Endothelial cell (in vitro differentiated cells): Measurements from ENCODE around the gene CCR5. TPM values are rescaled to one million over a fixed set of nuclear protein-coding genes. Genes with fewer than 3 reads are reported as not detected.
"Not testable (repeated sequence)": the region's sequence is repeated elsewhere in the genome, so short reads cannot be mapped to it uniquely, and the experiment has no call there.

Source experiments
- DNase-seq: peaks from one replicate; pipeline ENCODE4 v3.0.0; 2021; ENCODE audit warnings: low spot score
- H3K27ac Mint-ChIP-seq: one replicate; pipeline ENCODE4 v1.8.0; 2021; ENCODE audit warnings: mixed read lengths, inconsistent platforms; ENCODE audit not compliant: unreplicated experiment
- H3K27me3 Mint-ChIP-seq: one replicate; pipeline ENCODE4 v1.8.0; 2021; ENCODE audit warnings: mild to moderate bottlenecking, moderate library complexity, mixed read lengths, inconsistent platforms; ENCODE audit not compliant: unreplicated experiment
- H3K36me3 Mint-ChIP-seq: one replicate; pipeline ENCODE4 v1.8.0; 2021; ENCODE audit warnings: mild to moderate bottlenecking, low read depth, mixed read lengths, inconsistent platforms; ENCODE audit not compliant: unreplicated experiment
- H3K4me1 Mint-ChIP-seq: one replicate; pipeline ENCODE4 v1.8.0; 2021; ENCODE audit warnings: mild to moderate bottlenecking, mixed read lengths, inconsistent platforms; ENCODE audit not compliant: unreplicated experiment
- H3K4me3 Mint-ChIP-seq: one replicate; pipeline ENCODE4 v1.8.0; 2021; ENCODE audit warnings: mild to moderate bottlenecking, mixed read lengths, inconsistent platforms; ENCODE audit not compliant: unreplicated experiment
- H3K9me3 Mint-ChIP-seq: one replicate; pipeline ENCODE4 v1.8.0; 2021; ENCODE audit warnings: mixed read lengths, inconsistent platforms; ENCODE audit not compliant: unreplicated experiment
- CTCF ChIP-seq: fragments of 200-600 bp; sonication (generic); IDR thresholded peaks from one replicate; pipeline ENCODE4 v1.5.0; 2021; ENCODE audit warnings: antibody characterized with exemption; ENCODE audit not compliant: unreplicated experiment
- total RNA-seq: library from RNA; stranded (reverse); fragmentation: NEBNext Ultra II Directional; extraction: Animal tissue kit (Norgen Biotek cat#: 25700); gene quantifications from one replicate; pipeline ENCODE4 v1.2.1, GENCODE V29; 2021; ENCODE audit not compliant: unreplicated experiment

Gene CCR5
- total RNA-seq, 1 donor from 2014 or later: not detected

GRCh38 chr3:46389306-46389705 is 18.6 kb downstream of the CCR5 start:
- H3K27ac Mint-ChIP-seq: no peak overlapping the region
- H3K27me3 Mint-ChIP-seq: peaks cover 4% of the 10 kb centered on the region
- DNase-seq: no peak
- no peak for TF ChIP-seq CTCF
- H3K4me1 Mint-ChIP-seq: no peaks in the 10 kb centered on the region
- H3K4me3 Mint-ChIP-seq: no peak overlapping the region
- no peaks in the 10 kb centered on the region for H3K36me3 Mint-ChIP-seq
- no peaks in the 10 kb centered on the region for H3K9me3 Mint-ChIP-seq

GRCh38 chr3:46391526-46391925 is 20.8 kb downstream of the CCR5 start:
- H3K27ac Mint-ChIP-seq, H3K4me3 Mint-ChIP-seq, H3K4me1 Mint-ChIP-seq, H3K27me3 Mint-ChIP-seq, H3K9me3 Mint-ChIP-seq, H3K36me3 Mint-ChIP-seq, DNase-seq: not testable (repeated sequence)

- Mint-ChIP-seq H3K36me3 (no peaks in the 10 kb centered on the region), H3K9me3 (no peaks in the 10 kb centered on the region)
- no peak for DNase-seq
Observed at GRCh38 chr3:46393011-46393410, 22.3 kb downstream of the CCR5 start.

DNA sequence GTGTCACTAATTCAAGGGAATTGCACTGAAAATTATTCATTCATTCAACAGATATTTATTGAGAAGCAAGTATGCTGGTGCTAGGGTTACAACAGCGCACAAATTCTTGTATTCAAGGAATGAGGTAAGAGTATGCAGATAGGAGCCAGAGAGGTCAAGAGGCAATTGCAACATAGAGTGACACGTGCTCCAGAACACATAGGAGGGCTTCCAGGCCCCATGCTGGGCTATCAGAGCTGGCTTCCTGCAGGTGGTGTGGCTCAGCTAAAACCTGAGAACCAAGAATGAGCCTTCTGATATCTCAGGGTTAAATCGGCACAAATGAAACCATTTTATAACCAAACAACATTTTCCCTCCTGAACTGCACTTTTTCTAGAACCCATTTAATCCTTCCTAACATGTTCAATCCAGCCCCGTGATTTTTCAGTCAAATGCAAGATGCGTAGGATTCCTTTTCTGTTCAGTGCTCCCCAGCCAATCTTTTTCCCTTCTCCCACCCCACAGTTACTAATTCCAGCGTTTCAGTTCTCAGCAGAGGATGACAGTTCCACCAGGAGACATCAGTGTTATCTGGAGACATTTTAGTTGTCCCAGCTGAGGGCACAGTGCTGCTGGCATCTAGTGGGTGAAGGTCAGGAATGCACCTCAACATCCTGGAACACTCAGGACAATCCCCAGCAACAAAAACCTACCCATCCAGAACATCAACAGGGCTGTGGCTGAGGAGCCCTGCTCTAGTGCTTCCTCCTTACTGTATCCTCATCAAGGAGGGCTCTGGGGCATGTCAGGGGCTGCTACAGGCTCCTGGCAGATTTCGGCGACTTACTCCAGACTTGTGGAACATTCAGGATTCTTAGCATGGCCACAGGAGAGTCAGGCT is 23.0 kb downstream of the CCR5 start:
- no peak for TF ChIP-seq CTCF
- Mint-ChIP-seq H3K4me3 (no peak overlapping the region), H3K27ac (no peak overlapping the region), H3K27me3 (peaks cover 5% of the 10 kb centered on the region), H3K9me3 (no peaks in the 10 kb centered on the region), H3K36me3 (no peaks in the 10 kb centered on the region), H3K4me1 (no peaks in the 10 kb centered on the region)
- no peak for DNase-seq

More at GRCh38 chr3:46393011-46393410, 22.3 kb downstream of the CCR5 start:
- H3K27me3 Mint-ChIP-seq: peaks cover 5% of the 10 kb centered on the region
- no peak overlapping the region for H3K27ac Mint-ChIP-seq
- H3K4me3 Mint-ChIP-seq: no peak overlapping the region
- H3K4me1 Mint-ChIP-seq: no peaks in the 10 kb centered on the region
- no peak for TF ChIP-seq CTCF

- Mint-ChIP-seq H3K27me3 (peaks cover 5% of the 10 kb centered on the region), H3K36me3 (no peaks in the 10 kb centered on the region), H3K4me1 (no peaks in the 10 kb centered on the region), H3K4me3 (no peak overlapping the region), H3K9me3 (no peaks in the 10 kb centered on the region), H3K27ac (no peak overlapping the region)
- DNase-seq: no peak
- no peak for TF ChIP-seq CTCF
Observed at GRCh38 chr3:46395210-46395661, 24.5 kb downstream of the CCR5 start.
